NCI-H748 treated with DMSO at 0.1 percent for 48 hours (cell line): Measurements from ENCODE around the gene CEACAM21.
"Not testable (repeated sequence)": the region's sequence is repeated elsewhere in the genome, so short reads cannot be mapped to it uniquely, and the experiment has no call there.

ENCODE experiments used
- DNase-seq: peaks from one replicate; lab custom pipeline; 2025; lab: John Stamatoyannopoulos, UW

The CEACAM21 gene

GRCh38 chr19:41549884-41550283 lies 26.1 kb upstream of the CEACAM21 start:
- DNase-seq, result no peak

DNA sequence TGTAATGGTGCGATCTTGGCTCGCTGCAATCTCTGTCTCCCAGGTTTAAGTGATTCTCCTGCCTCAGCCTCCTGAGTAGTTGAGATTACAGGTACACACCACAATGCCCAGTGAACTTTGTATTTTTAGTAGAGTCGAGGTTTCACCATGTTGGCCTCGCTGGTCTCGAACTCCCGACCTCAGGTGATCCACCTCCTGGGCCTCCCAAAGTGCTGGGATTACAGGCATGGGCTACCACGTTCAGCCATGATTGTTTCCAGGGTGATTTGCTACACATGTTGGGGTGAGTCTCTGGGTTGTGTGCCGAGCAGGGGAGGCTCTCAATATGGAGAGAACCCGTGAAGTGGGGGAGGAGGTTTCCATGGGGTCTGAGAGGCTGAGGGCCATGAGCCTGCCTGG lies 24.8 kb upstream of the CEACAM21 start:
- DNase-seq, result no peak

- no peak for DNase-seq
Observed at GRCh38 chr19:41551711-41552110, 24.3 kb upstream of the CEACAM21 start.

DNA sequence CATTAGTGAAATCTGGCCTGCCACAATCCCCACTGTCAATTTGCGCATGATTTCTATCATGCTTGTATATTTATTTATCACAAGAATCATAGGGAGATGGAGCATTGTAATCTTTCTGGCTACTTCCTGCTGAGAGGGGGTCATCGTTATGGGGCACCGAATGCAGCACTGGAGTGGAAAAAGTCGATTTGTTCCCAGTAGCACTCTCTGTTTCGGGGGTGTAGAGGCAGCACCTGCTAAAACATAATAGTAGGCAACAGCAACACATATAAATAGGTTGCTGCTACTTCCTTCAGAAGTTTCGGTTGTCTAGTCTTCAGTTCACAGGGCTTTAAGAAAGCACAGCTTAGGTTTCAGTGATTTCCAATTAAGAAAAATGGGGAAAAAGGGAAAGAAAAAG lies 23.4 kb upstream of the CEACAM21 start:
- no peak for DNase-seq

GRCh38 chr19:41553804-41554203 lies 22.2 kb upstream of the CEACAM21 start:
- DNase-seq, result no peak

- no peak for DNase-seq
Observed at GRCh38 chr19:41554907-41555306, 21.1 kb upstream of the CEACAM21 start.

- DNase-seq, result no peak
Observed at GRCh38 chr19:41555748-41556147, 20.2 kb upstream of the CEACAM21 start.

GRCh38 chr19:41563854-41564514 lies 12.0 kb upstream of the CEACAM21 start:
- peak; percentile 33 for DNase-seq

DNA sequence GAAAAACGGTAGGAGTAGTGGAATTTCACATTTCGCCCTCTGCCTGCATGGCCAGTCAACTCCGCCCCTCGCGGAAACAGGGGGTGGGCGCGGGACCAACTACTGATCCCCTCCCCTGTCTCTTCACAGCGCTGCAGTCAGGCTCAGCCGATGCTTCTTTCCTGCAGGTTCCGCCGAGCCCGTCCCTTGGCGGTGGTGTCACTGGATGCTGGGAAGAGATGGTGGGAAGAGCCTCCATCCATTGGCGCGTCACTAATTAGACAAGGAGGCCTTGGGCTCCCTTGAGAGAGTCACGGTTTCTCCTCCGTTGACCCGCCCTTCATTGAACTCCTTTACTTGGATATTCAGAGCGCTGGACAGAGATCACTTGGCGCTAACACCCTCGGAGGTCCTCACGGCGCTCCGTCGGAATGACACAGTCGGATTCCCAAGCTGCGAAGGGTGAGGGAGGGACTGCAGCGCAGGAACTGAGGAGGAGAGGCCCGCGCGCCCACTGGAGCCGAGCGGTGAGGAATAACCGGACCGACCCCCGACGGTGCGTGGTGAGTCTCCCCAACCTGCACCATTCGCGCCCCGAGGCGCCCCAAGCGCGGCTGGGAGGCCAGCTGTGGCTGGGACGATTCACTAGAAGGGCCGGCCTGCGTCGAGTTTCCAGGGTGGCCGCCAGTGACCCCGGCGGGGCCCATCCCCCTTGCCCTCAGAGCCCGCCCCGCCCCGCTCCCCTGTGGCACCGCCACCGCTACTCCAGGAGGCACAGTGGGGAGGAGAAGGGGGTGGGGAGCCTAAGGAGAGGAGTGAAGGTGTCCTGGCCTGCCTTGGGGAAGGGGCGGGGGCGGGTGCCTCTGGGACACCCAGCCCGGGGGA lies 11.2 kb upstream of the CEACAM21 start:
- no peak for DNase-seq

- DNase-seq, result no peak
Observed at GRCh38 chr19:41565379-41565720, 10.6 kb upstream of the CEACAM21 start.

DNA sequence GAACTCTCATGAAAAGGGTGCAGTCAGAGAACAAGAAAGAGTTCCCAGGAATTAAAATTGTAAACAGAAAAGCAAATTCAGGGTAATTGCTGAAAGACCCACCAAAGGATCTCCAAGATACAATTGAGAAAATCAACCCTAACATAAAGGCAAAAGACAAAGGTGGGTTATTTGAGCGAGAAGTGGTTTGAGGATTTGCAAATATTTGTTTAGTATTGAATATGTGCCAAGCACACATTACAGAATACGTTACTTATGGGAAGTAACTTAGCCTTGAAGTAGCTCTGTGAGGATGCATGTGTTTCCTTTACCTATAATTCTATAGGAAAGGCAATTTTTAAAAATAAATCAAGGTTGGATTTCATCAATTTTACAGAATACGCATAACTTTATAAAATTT lies 10.0 kb upstream of the CEACAM21 start:
- peak; percentile 62 for DNase-seq

DNA sequence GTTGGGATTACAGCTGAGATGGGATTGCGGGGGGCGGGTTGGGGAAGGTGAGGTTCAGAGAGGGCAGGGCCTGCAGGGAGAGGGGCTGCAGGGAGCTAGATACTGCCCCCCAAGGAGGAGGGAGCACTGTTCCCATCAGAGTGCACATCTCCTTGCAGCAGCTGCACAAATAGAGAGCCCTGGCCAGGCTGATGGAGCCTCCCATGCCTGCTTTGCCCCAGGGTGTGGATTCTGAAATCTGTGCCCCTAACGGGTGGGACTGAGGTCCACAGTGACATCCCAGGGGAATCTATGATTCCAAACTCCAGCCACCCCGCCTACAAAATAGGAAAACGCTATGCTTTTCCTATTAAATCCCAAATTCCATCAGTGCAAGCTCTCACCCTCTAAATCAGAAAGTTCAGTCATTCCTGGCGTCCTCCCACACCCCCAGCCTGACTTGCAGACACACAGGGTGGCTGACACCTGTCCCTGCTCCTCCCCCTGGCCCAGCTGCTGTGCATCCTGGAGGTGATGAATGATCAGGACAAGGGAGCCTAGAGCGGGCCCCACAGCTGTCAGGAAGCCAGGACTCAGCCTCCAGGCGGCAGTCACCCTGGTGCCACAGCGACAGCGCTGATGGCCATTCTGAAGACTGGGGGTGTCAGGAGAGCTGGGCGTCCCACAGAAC lies 6.3 kb upstream of the CEACAM21 start:
- no peak for DNase-seq

DNA sequence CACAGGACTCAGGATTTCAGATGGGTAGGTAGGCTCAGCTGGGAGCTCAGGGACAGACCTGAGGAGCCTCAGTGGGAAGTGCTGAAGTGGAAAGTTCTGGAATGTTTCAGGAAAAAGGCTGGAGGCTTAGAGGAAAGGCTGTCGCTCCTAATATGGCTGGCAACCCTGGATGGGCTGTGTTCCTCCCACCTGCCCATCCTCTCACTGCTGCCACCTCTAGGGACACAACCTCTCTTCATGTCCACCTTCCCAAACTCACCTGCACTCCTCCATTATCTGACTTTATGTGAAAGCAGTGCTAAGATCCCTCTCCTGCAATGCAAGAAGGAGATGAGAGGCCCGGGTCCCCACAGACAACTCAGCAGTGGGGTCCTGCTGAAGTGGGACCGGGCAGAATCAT lies 5.8 kb upstream of the CEACAM21 start:
- DNase-seq, result no peak

- DNase-seq, result peak; percentile 67
Observed at GRCh38 chr19:41570639-41571112, 5.3 kb upstream of the CEACAM21 start.

GRCh38 chr19:41577144-41577830 lies 1.3 kb downstream of the CEACAM21 start:
- DNase-seq, result no peak

- no peak for DNase-seq
Observed at GRCh38 chr19:41577833-41578232, 1.9 kb downstream of the CEACAM21 start.

DNA sequence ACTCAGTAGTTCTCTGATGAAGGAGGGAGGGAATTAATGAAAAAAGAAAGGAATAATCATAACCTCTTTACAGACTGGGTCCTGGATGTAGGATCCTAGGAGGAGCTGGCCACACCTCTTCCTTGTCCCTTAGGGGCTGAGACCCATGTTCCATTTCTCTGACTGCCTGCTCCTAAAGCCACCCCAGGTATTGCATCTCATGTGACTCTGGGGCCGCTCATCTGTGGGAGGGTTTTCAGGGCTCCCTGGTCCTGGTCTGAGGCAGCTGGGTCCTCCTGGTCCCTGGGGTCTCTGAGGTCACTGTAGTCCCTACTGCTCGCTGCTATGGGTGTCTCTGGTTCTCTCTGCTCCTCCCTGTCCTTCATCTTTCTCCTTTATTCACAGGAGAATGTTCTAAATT lies 2.9 kb downstream of the CEACAM21 start:
- DNase-seq, result no peak

GRCh38 chr19:41581068-41581467 lies 5.1 kb downstream of the CEACAM21 start:
- DNase-seq, result not testable (repeated sequence)

DNA sequence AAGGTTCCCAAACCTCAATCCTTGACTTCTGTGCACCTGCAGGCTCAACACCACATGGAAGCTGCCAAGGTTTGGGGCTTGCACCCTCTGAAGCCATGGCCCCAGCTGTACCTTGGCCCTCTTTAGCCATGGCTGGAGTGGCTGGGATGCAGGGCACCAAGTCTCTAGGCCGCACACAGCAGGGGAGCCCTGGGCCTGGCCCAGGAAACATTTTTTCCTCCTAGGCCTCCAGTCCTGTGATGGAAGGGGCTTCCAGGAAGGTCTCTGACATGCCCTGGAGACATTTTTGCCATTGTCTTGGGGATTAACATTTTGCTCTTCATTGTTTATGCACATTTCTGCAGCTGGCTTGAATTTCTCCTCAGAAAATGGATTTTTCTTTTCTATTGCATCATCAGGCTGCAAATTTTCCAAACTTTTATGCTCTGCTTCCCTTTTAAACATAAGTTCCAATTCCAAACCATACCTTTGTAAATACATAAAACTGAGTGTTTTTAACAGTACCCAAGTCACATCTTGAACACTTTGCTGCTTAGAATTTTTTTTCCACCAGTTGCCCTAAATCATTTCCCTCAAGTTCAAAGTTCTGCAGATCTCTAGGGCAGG lies 6.7 kb downstream of the CEACAM21 start:
- not testable (repeated sequence) for DNase-seq

- DNase-seq, result no peak
Observed at GRCh38 chr19:41584260-41584810, 8.4 kb downstream of the CEACAM21 start.

DNA sequence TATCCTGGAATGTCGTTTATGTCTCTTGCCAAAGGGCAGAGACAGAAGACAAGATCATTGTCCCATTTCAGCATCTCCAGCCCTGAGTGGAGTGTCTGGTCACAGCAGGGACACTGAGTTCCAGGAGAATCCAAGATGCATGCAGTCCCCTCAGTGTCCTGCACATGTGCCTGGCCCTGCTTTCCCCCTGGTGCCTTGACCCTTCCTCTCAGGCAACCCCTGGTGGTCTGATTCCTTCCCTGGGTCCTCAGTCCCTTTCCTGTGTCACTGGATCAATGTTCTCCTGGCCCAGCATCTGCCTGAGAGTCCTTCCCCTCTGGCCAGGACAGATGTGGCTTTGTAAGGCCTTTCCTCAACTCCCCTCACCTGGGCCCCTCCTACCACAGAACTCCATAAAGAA lies 9.0 kb downstream of the CEACAM21 start:
- DNase-seq, result no peak

GRCh38 chr19:41586064-41586463 lies 10.1 kb downstream of the CEACAM21 start:
- DNase-seq, result no peak
